ENCODE data around the gene STAM.
A peak's percentile ranks its signal among the peaks of the same experiment; 100 is the strongest.

The STAM gene

DNA sequence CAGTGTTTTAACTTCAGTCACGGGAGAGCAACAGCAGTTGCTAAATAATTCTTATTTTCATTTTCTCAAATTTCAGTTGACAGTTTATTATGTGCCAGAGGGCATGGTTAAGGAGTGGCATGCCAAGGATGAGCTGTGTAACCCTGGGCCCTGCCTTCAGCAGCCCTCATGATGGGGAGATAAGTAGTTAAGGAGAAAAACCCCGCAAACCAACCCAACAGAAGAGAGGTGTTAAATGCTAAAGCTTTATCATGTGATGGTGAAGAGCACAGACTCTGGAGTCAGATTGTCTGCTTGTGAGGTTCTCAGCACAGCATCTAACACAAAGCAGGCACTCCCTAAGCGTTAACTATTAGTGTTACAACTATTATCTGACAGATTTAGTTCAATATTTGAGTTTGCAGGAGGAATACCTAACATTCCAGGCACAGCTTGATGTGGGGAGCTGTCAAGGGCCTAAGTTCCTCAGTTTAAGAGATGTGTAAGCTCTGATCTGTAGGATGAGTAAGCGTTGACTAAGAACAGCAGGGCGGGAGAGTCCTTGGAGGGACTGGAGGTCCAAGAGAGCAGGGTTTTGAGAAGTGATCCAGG lies 29.6 kb downstream of the STAM start:
- H3K4me3 Mint-ChIP-seq, result no peak overlapping the region
- peak overlapping the region; percentile 5 for H3K27ac Mint-ChIP-seq
- H3K27me3 Mint-ChIP-seq, result no peaks in the 10 kb centered on the region

DNA sequence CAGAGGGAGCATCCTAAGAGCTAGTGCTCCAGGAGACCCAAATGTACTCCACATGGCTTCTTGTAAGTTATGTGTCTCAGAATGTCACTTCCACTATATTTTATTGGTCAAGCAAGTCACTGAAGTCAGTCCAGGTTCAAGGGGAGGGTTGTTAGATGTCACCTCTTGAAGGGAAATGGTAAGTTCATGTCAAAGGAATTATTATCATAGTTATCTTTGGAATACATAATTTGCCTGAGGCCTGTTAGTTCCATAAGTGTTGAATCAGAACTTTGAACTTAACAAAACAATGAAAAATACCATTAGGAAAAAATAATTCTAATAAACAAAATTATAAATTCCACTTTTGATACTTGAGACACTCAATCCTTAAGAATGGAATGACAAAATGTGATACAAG lies 30.6 kb downstream of the STAM start:
- H3K27ac Mint-ChIP-seq, result no peak overlapping the region

More for the DNA sequence above, 29.6 kb downstream of the STAM start:
- Mint-ChIP-seq H3K9me3 (no peaks in the 10 kb centered on the region), H3K4me1 (ENCODE audit: low read depth) (peaks cover 18% of the 10 kb centered on the region), H3K36me3 (ENCODE audit: low read depth) (peaks cover 6% of the 10 kb centered on the region)
- intact Hi-C loops (cut with micrococcal nuclease), result no loop called here

DNA sequence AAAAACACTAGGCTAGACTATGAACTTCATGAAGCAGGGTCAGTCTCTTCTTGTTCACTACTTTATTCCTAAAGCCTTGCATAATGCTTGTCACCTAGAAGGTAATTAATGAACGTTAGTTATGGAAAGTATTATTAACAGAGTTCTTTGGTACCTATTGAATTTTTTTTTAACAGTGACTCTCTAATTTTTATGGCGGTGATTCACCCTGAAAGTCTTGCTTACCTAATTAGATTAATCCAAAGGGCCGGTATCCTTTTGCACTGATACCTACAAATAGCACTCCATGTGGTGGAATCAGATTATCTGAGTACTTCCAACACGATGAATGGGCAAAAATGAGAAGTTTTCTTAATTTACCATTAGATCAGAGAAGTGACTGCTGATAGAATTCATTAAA lies 31.7 kb downstream of the STAM start:
- peaks cover 6% of the 10 kb centered on the region for H3K36me3 Mint-ChIP-seq (ENCODE audit: low read depth)
- peaks cover 17% of the 10 kb centered on the region for H3K4me1 Mint-ChIP-seq (ENCODE audit: low read depth)
- intact Hi-C loops (cut with micrococcal nuclease), result no loop called here
- no peaks in the 10 kb centered on the region for H3K9me3 Mint-ChIP-seq
- no peak overlapping the region for H3K27ac Mint-ChIP-seq
- H3K27me3 Mint-ChIP-seq, result no peaks in the 10 kb centered on the region
- no peak overlapping the region for H3K4me3 Mint-ChIP-seq

More for the DNA sequence above, 30.6 kb downstream of the STAM start:
- Mint-ChIP-seq H3K4me1 (ENCODE audit: low read depth) (peaks cover 16% of the 10 kb centered on the region), H3K9me3 (no peaks in the 10 kb centered on the region), H3K4me3 (no peak overlapping the region), H3K27me3 (no peaks in the 10 kb centered on the region), H3K36me3 (ENCODE audit: low read depth) (peaks cover 6% of the 10 kb centered on the region)
- intact Hi-C loops (cut with micrococcal nuclease), result no loop called here

DNA sequence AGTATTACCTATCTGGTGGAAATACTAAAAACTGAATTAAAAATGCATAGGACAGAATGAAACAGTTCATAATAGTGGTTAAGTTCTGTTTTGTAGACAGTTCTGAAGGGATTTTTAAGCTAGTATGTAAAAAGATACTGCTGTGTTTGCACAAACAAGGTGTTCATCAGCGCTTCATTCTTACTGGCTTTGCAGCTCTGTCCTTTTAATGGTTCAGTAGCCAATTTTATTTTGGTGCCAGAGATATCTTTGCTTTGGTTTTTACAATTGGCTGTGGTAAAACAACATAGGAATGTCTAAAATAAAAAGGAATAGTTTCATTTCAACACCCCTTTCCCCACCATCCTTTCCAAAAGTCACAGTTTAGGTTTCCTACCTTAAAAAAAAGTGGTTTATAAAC lies 33.0 kb downstream of the STAM start:
- H3K9me3 Mint-ChIP-seq, result no peaks in the 10 kb centered on the region
- H3K27ac Mint-ChIP-seq, result no peak overlapping the region

DNA sequence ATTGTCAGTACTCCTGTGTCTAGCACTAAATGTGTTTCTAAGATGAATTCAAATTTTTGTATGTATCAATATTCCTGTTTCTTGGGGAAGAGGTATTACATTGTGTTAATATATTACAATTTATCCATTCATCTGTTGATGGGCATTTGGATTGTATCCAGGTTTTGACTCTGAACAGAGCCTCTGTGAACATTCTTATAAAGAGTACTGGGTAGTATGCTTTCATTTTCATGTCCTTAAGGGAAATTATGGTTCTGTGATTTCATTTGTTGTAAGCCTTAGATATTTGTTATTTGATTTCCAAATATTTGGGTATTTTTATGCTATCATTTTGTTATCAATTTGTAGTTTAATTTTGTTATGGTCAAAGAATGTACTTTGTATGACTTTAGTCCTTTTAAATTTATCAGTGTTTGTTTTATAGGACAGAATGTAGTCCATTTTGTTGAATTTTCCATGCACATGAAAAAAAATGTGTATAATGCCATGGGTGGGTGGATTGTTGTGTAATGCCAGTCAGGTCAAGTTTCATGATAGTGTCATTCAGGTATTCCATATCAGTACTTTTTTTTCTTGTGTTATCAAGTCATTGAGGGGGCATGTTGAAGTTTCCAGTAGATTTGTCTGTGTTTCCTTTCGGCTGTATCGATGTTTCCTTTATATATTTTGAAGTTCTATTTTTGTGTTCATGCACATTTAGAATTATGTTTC lies 38.4 kb downstream of the STAM start:
- H3K9me3 Mint-ChIP-seq, result no peaks in the 10 kb centered on the region
- peaks cover 22% of the 10 kb centered on the region for H3K36me3 Mint-ChIP-seq (ENCODE audit: low read depth)
- peak overlapping the region; percentile 61 for H3K27ac Mint-ChIP-seq
- H3K27me3 Mint-ChIP-seq, result no peaks in the 10 kb centered on the region
- H3K4me1 Mint-ChIP-seq (ENCODE audit: low read depth), result peaks cover 14% of the 10 kb centered on the region
- H3K4me3 Mint-ChIP-seq, result no peak overlapping the region
- intact Hi-C loops (cut with micrococcal nuclease), result no loop called here

More for the DNA sequence above, 33.0 kb downstream of the STAM start:
- Mint-ChIP-seq H3K4me1 (ENCODE audit: low read depth) (peaks cover 17% of the 10 kb centered on the region), H3K27me3 (no peaks in the 10 kb centered on the region), H3K4me3 (no peak overlapping the region), H3K36me3 (ENCODE audit: low read depth) (peaks cover 6% of the 10 kb centered on the region)
- intact Hi-C loops (cut with micrococcal nuclease), result no loop called here

DNA sequence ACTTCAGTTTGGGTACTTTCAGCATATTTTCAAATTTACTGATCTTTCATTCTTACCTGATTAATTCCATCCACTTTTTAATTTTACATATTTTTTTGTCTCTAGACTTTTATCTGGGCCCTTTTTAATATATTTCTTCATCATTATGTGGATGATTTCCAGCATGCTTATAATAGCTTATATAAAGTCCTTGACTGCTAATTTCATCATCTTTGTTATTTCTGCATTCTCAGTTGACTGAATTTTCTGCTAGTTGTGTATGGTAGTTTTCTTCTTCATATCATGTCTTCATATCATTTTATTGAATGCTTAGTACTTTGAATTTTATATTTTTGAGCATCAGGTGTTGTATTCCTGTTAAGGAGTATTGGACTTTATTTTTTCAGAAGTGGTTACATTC lies 39.6 kb downstream of the STAM start:
- H3K27me3 Mint-ChIP-seq, result no peaks in the 10 kb centered on the region
- H3K4me1 Mint-ChIP-seq (ENCODE audit: low read depth), result peaks cover 14% of the 10 kb centered on the region
- H3K27ac Mint-ChIP-seq, result no peak overlapping the region
- H3K9me3 Mint-ChIP-seq, result no peaks in the 10 kb centered on the region
- H3K36me3 Mint-ChIP-seq (ENCODE audit: low read depth), result peaks cover 24% of the 10 kb centered on the region
- no peak overlapping the region for H3K4me3 Mint-ChIP-seq
- intact Hi-C loops (cut with micrococcal nuclease), result no loop called here

DNA sequence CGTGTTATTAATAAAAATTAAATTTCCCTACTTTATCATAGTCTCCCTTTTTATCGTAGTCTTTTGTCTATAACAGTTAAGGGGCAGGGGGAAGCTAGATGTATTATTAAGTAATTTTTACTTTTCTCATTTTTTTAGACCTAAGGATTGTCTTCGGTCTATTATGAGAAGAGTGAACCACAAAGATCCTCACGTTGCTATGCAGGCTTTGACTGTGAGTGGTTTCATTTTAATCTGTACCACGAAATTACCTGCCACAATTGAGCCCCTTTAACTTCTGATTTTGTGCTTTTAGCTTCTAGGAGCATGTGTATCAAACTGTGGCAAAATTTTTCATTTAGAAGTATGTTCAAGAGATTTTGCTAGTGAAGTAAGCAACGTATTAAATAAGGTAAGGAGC lies 40.6 kb downstream of the STAM start:
- no peaks in the 10 kb centered on the region for H3K9me3 Mint-ChIP-seq

DNA sequence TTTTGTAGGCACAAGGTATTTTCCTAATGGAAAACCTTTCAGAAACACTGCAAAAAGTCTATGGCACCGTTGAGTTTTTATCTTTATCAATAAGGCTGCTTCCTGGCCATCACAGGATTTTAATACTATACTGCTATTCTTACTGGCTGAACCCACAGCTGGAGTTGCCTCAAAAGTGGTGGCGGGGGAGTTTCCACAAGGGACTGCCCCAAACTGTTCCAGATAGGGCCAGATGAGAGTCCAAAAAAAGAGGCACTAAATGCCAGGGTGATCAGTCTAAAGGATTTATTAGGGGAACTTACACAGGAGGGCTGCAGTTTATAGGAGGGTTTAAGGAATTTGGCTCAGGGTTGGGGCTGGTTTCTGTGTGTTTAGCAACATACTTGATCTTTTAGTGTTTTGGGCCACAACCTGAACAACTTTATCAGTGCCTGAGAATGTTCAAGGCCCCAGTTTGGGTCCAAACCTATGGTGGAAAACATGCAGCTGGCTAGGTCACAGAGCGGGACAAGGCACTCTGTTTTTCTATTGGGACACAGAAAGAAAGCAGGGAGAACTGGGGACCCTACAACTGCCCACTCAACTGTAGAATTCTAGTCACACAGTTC lies 41.4 kb downstream of the STAM start:
- intact Hi-C loops (cut with micrococcal nuclease), result no loop called here
- Mint-ChIP-seq H3K4me3 (no peak overlapping the region), H3K27me3 (no peaks in the 10 kb centered on the region), H3K36me3 (ENCODE audit: low read depth) (peaks cover 31% of the 10 kb centered on the region), H3K27ac (no peak overlapping the region), H3K4me1 (ENCODE audit: low read depth) (peaks cover 9% of the 10 kb centered on the region), H3K9me3 (no peaks in the 10 kb centered on the region)

More for the DNA sequence above, 40.6 kb downstream of the STAM start:
- intact Hi-C loops (cut with micrococcal nuclease), result no loop called here
- H3K4me3 Mint-ChIP-seq, result no peak overlapping the region
- peaks cover 31% of the 10 kb centered on the region for H3K36me3 Mint-ChIP-seq (ENCODE audit: low read depth)
- H3K27ac Mint-ChIP-seq, result no peak overlapping the region
- no peaks in the 10 kb centered on the region for H3K27me3 Mint-ChIP-seq
- H3K4me1 Mint-ChIP-seq (ENCODE audit: low read depth), result peaks cover 14% of the 10 kb centered on the region

DNA sequence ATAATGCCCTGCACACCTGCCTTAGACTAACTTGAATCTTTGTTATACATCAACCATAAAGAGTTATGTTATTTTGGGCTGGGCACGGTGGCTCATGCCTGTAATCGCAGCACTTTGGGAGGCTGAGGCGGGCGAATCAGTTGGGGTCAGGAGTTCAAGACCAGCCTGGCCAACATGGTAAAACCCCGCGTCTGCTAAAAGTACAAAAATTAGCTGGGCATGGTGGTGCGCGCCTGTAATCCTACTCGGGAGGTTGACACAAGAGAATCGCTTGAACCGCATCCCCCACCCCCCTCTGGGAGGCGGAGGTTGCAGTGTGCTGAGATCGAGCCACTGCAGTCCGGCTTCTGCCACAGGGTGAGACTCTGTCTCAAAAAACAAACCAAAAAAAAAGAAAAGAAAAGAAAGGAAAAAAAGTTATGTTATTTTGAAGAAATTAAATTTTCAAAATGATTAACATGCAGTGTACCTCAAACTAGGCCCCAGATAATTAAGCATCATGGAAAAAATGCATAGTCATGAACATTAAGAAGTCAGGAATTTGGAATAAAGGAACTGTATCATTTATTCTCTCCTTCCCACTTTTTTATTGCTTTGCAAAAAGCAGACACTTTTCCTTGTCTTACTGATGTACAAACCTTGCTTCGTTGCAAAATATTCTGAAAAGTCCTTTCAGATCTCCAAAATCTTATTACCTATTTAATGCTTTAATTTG lies 43.3 kb downstream of the STAM start:
- Mint-ChIP-seq H3K4me3 (no peak overlapping the region), H3K27ac (no peak overlapping the region), H3K4me1 (ENCODE audit: low read depth) (peaks cover 12% of the 10 kb centered on the region), H3K36me3 (ENCODE audit: low read depth) (peaks cover 31% of the 10 kb centered on the region), H3K9me3 (no peaks in the 10 kb centered on the region), H3K27me3 (no peaks in the 10 kb centered on the region)
- intact Hi-C loops (cut with micrococcal nuclease), result no loop called here

DNA sequence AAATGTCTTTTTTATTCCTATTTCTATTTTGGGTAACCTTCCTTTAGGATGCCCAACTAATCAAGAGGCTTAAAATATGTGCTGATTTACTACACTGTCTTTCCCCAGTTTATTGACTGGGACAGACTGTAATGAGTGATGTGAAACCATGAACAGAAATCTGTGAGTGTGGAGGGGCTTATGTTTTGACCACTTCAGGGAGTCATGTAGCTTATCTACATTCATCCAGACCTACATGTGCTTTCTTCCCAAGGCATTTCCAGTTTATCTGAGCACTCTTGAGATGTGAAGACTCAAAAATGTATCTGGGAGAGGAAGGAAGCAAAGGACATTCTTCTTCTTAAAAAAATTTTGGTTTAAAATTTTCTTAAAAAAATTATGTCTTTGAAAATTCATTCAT lies 45.2 kb downstream of the STAM start:
- H3K9me3 Mint-ChIP-seq, result no peaks in the 10 kb centered on the region
- peaks cover 34% of the 10 kb centered on the region for H3K36me3 Mint-ChIP-seq (ENCODE audit: low read depth)
- no peak overlapping the region for H3K27ac Mint-ChIP-seq
- no peak overlapping the region for H3K4me3 Mint-ChIP-seq
- H3K4me1 Mint-ChIP-seq (ENCODE audit: low read depth), result peaks cover 10% of the 10 kb centered on the region
- H3K27me3 Mint-ChIP-seq, result no peaks in the 10 kb centered on the region
- intact Hi-C loops (cut with micrococcal nuclease), result no loop called here

DNA sequence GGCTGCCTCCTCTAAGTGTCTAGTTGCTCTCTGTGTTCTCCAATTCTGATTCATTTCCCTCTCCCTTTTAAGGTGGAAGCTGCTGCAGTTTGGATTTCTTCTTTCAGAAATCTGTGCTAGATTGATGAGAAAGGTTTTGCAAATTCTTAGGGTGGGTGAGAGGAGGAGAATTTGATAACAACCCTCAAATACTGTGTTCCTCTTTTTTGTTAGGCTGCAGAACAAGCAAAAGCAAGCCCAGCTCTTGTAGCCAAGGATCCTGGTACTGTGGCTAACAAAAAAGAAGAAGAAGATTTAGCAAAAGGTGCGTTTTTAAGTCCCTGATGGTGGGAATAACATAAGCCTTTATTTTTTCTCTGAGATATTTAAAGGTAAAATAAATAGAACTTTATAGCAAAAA lies 49.1 kb downstream of the STAM start:
- H3K9me3 Mint-ChIP-seq, result no peaks in the 10 kb centered on the region
- H3K27me3 Mint-ChIP-seq, result no peaks in the 10 kb centered on the region
- intact Hi-C loops (cut with micrococcal nuclease), result no loop called here
- peaks cover 10% of the 10 kb centered on the region for H3K4me1 Mint-ChIP-seq (ENCODE audit: low read depth)
- H3K27ac Mint-ChIP-seq, result peak overlapping the region; percentile 31
- H3K36me3 Mint-ChIP-seq (ENCODE audit: low read depth), result peaks cover 51% of the 10 kb centered on the region
- no peak overlapping the region for H3K4me3 Mint-ChIP-seq

DNA sequence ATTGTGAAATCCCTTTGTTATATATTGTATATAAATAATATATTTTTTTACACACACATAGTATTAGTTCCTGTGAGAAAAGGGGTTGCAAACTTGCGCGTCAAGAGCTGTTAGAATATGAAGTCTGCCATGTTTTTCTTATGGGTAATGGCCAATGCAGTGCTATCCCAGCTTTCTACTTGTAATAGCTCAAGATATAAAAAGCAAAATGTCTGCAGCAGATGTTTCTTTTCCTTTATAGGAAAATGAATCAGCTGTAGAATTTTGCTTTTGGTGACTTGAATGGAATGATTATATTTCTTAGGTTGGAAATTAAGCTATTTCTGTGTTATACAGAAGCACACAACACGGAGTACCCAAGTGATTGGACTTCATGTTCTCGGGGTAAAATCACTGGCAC lies 54.7 kb downstream of the STAM start:
- no peaks in the 10 kb centered on the region for H3K27me3 Mint-ChIP-seq

DNA sequence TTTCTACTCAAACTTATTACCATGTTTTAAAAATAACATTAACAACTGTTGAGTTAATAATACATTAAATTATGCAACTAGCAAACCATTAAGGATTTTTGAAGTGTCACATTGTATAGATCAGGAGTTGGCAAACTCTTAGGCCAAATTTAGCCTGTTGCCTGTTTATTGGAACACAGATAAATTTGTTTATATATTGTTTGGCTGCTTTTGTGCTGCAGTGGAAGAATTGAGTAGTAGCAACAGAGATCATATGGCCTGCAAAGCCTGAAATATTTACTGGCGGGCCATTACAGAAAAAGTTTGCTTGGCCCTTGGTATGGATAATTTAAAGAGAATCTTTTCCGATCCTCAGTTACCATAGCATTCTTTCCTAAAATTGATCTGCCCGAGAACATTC lies 57.4 kb downstream of the STAM start:
- Mint-ChIP-seq H3K4me3 (no peak overlapping the region), H3K27ac (no peak overlapping the region), H3K4me1 (ENCODE audit: low read depth) (no peaks in the 10 kb centered on the region), H3K36me3 (ENCODE audit: low read depth) (peaks cover 55% of the 10 kb centered on the region), H3K9me3 (no peaks in the 10 kb centered on the region), H3K27me3 (no peaks in the 10 kb centered on the region)
- intact Hi-C loops (cut with micrococcal nuclease), result no loop called here

More for the DNA sequence above, 54.7 kb downstream of the STAM start:
- Mint-ChIP-seq H3K9me3 (no peaks in the 10 kb centered on the region), H3K4me1 (ENCODE audit: low read depth) (no peaks in the 10 kb centered on the region), H3K36me3 (ENCODE audit: low read depth) (peaks cover 61% of the 10 kb centered on the region), H3K4me3 (no peak overlapping the region), H3K27ac (no peak overlapping the region)
- intact Hi-C loops (cut with micrococcal nuclease), result no loop called here

DNA sequence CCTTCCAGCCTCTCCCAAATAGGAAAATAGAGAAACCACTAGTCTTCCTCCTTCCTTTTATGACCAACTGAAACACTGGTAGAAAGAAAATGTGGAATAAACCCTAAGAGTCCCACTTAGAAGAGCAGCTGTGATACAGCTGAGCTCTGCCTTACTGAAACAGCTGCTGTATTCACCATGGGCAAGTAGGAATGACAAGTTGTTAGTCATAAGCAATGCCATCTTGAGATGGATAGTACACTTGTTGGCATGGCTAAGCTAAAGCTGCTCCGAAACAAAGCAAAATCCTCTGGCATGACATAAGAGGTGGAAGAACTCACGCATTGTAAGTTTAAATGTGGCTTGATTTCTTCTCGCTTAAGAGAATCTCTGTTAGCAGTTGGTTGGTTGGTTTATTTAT lies 59.8 kb downstream of the STAM start:
- Mint-ChIP-seq H3K27ac (no peak overlapping the region), H3K36me3 (ENCODE audit: low read depth) (peaks cover 52% of the 10 kb centered on the region), H3K4me1 (ENCODE audit: low read depth) (no peaks in the 10 kb centered on the region), H3K4me3 (no peak overlapping the region), H3K27me3 (no peaks in the 10 kb centered on the region), H3K9me3 (no peaks in the 10 kb centered on the region)
- intact Hi-C loops (cut with micrococcal nuclease), result no loop called here
